Stimulated activated CD4-positive, alpha-beta T cell treated with anti-CD3 and anti-CD28 coated beads, Interleukin-2, amount 100 ng/mL, for 4 hours (primary cell): Measurements from ENCODE around the gene AGPAT1.
"Not testable (repeated sequence)": the region's sequence is repeated elsewhere in the genome, so short reads cannot be mapped to it uniquely, and the experiment has no call there.

ENCODE experiments used
- DNase-seq: peaks from one replicate; pipeline ENCODE4 v3.0.0-alpha.2; 2020; ENCODE audit warnings: low read depth

Gene AGPAT1

GRCh38 chr6:32175711-32176475, at the start of gene AGPAT1:
AGPAT1 (minus strand) TSS chr6:32176084; CDS start chr6:32171496, 4,588 bp downstream.
- DNase-seq, result peak; percentile 93

- DNase-seq, result no peak
These were observed 48.8 kb upstream of the AGPAT1 start for GRCh38 chr6:32224696-32225095.

GRCh38 chr6:32223258-32224235, 47.7 kb upstream of the AGPAT1 start, which contains the start of gene NOTCH4:
NOTCH4 (minus strand) TSS chr6:32224067; CDS start chr6:32223928, 139 bp downstream.
- DNase-seq, result no peak

GRCh38 chr6:32222333-32223230, 46.7 kb upstream of the AGPAT1 start:
- DNase-seq, result no peak

GRCh38 chr6:32220021-32220420, 44.1 kb upstream of the AGPAT1 start:
- DNase-seq, result no peak

GRCh38 chr6:32218167-32218566, 42.3 kb upstream of the AGPAT1 start:
- DNase-seq, result no peak

- DNase-seq, result no peak
These were observed 41.1 kb upstream of the AGPAT1 start for GRCh38 chr6:32216998-32217397.

- no peak for DNase-seq
These were observed 40.4 kb upstream of the AGPAT1 start for GRCh38 chr6:32216285-32216684.

- no peak for DNase-seq
These were observed 39.7 kb upstream of the AGPAT1 start for GRCh38 chr6:32215617-32216016.

GRCh38 chr6:32214126-32214525, 38.2 kb upstream of the AGPAT1 start:
- DNase-seq, result no peak

- no peak for DNase-seq
These were observed 37.8 kb upstream of the AGPAT1 start for GRCh38 chr6:32213649-32214048.

- DNase-seq, result no peak
These were observed 36.3 kb upstream of the AGPAT1 start for GRCh38 chr6:32212076-32212760.

- DNase-seq, result not testable (repeated sequence)
These were observed 35.5 kb upstream of the AGPAT1 start for GRCh38 chr6:32211432-32211831.

- no peak for DNase-seq
These were observed 34.3 kb upstream of the AGPAT1 start for GRCh38 chr6:32210191-32210601.

- DNase-seq, result no peak
These were observed 33.1 kb upstream of the AGPAT1 start for GRCh38 chr6:32208996-32209395.

- no peak for DNase-seq
These were observed 28.4 kb upstream of the AGPAT1 start for GRCh38 chr6:32204268-32204715.

GRCh38 chr6:32203426-32204267, 27.8 kb upstream of the AGPAT1 start:
- DNase-seq, result no peak

- no peak for DNase-seq
These were observed 26.3 kb upstream of the AGPAT1 start for GRCh38 chr6:32202186-32202585.

- no peak for DNase-seq
These were observed 25.0 kb upstream of the AGPAT1 start for GRCh38 chr6:32200711-32201475.
